Inflammatory macrophage (primary cell): Measurements from ENCODE around the gene DPPA3.
"Not testable (repeated sequence)": the region's sequence is repeated elsewhere in the genome, so short reads cannot be mapped to it uniquely, and the experiment has no call there.

ENCODE experiments used
- DNase-seq, 2 donors: peaks; one replicate each; pipeline ENCODE4 v3.0.0-alpha.2; 2020 to 2022
- total RNA-seq, 18 experiments: gene quantifications; one replicate each; lab custom pipeline; 2026; ENCODE audit warnings: mixed read lengths in 6 of 18, inconsistent platforms in 2 of 18; lab: John Stamatoyannopoulos, UW

DPPA3 gene
- total RNA-seq, result 0 to 0.12 (median 0) reads per million in 18 experiments

DNA sequence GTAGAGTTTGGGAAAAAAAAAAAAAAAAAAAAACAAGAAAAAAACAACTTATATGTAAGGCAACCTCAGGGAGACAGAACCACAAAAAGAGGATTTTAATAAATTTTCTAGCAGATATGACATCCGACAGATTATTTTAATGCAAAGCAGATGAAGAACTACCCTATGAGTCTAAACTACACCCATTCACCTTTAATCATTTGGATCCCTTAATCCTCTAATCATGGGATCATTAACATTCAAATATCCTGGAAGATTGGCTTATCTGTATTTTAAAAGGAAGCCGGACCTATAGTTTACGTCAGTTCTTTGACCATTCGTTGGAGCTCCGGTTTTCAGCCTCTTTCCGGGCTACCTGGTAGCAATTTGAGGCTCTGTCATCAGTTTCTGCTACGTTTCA is at the start of gene DPPA3:
Gene DPPA3 (plus strand): TSS at position 301 of the 400 bp plus-strand sequence. CDS start 138 bp downstream, outside the sequence.
- DNase-seq, result no peak

DNA sequence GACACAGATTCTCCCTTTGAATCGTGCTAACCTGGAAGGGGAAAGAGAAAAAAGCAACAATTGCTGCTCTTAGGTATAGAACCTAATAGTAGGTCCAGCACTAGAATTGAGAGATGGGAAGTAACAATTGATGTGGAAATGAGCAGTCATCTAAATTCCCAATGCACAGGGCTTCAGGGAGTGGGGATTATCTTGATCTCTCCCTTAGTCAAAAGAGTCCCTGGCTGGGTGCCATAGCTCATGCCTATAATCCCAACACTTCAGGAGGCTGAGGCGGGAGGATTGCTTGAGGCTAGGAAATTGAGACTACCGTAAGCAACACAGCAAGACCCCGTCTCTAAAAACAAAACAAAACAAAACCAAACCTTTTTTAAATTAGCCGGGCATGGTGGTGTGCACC is 49.5 kb upstream of the DPPA3 start:
- no peak for DNase-seq

DNA sequence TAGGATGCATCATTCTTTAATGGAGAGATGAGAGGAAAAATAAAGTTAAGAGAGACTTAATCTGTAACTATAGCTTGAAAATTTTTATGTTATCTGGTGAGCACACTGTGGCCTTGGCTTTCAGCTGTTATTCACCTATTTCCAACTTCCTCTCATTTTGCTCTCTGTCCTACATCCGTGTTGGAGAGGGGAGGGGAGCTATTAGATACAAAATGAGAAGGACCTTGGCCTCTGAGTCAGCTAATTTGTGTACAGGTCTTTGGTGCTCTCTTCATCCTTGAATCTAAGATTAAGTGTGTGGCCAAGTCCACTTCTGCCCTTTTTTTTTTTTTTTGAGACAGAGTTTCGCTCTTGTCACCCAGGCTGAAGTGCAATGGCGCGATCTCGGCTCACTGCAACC is 44.6 kb upstream of the DPPA3 start:
- DNase-seq, result no peak

DNA sequence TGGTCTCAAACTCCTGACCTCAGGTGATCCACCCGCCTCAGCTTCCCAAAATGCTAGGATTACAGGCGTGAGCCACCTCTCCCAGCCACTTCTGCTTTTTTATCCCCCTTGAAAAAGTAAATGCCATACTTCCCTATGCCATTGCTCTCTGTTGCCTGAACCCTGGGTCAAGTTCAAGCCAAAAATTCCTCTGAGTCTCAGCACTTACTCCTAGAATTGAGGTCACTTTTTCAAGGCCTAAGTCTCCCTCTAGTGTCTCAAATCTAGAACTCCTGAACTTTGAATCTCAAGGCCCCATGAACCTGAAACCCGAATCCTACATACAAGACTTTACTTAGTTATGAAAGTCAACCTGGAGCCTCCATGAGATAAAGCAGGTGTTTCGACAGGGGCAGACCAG is 44.1 kb upstream of the DPPA3 start:
- peak; percentile 39 to 58 for DNase-seq

DNA sequence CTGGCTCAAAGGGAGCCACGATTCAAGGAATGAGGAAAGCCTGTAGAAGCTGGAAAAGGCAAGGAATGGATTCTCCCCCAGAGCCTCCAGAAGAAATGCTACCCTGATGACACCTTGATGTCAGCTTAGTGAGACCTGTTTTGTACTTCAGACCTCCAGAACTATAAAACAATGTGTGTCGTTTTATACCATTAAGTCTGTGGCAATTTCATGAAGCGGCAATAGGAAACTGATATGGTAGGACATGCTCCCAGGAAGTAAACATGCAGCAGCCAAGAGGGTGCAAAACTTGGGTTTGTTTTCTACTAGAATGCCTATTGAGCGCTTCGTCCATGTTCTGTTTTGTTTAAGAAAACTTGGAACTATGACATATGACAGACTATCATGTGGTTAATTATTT is 43.1 kb upstream of the DPPA3 start:
- no peak for DNase-seq

DNA sequence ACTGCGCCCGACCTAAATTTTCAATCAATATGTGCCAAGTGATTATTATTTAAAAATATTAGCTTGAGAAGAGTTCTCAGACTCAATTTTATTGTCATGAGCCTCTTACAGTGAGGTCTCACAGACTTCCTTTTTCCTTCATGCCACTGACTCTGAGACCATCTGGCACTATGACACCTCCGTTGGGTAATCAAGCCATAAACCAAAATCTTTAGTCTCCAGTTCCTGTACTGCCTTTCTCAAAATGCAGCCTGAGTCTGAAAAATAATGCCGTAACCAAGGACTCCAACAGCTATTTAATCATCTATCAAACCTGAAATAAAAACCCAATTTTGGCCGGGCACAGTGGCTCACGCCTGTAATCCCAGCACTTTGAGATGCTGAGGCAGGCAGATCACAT is 35.8 kb upstream of the DPPA3 start:
- DNase-seq, result peak; percentile 59 to 62

DNA sequence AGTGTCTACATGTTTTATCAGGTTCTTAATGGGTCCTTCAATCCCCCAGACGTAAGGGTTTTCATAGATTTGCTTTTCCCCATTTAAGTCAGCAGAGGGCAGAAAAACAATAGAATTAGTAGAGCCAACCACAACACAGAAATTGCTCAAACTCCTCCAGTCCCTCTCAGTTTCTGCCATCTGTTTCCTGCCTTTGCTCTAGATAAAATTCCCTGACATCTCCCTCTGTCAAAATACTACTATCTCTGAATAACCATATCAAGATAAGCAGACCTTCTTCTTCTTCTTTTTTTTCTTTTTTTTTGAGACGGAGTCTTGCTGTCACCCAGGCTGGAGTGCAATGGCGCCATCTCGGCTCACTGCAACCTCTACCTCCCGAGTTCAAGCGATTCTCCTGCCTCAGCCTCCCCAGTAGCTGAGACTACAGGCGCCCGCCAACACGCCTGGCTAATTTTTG is 33.8 kb upstream of the DPPA3 start:
- peak; percentile 37 to 58 for DNase-seq

DNA sequence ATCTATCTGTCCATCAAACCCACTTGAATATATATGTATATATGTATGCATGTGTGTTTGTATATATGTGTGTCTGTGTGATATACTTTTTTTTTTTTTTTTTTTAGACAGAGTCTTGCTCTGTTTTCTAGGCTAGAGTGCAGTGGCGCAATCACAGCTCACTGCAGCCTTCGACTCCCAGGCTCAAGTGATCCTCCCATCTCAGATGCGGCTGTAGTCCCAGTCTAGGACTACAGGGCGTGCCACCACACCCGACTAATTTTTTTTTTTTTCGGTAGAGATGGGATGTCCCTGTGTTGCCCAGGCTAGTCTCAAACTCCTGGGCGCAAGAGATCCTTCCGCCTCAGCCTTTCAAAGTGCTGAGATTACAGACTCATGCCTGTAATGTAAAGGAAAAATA is 32.5 kb upstream of the DPPA3 start:
- DNase-seq, result peak; percentile 7 to 32

DNA sequence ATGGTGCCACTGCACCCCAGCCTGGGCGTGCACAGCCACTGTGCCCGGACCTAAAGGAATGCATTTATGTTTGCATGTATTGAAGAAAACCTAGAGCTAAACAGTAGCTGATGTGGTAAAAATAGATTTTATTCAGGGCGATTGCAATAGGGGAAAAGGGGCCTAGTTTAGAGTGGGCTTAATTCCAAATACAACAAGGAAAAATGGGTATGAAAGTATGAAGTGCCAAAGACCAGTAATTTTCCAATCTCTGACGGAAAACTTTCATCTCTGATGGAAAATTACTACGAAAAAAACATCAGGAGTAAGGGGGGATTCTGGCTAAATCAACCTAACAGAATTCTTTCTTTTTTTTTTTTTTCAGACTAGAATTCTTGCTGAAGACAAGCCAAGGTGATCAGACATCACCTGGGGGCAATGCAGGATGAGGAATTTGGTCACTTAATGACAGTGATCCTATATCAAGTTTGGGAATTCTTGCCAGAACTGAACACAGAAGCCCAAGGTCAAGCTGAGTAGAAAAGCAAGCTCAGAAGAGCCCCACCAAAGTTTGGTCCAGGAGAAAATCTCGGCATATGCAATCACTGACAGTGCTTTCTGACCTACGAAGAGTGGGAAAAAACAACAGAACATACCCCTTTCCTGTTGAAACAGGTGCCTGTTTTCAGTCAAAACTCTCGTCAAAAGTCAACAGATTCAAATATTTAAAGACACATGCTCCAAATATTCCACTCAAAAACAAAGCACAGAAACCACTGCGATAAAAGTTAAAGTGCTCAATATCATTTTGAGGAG is 31.8 kb upstream of the DPPA3 start:
- no peak for DNase-seq

DNA sequence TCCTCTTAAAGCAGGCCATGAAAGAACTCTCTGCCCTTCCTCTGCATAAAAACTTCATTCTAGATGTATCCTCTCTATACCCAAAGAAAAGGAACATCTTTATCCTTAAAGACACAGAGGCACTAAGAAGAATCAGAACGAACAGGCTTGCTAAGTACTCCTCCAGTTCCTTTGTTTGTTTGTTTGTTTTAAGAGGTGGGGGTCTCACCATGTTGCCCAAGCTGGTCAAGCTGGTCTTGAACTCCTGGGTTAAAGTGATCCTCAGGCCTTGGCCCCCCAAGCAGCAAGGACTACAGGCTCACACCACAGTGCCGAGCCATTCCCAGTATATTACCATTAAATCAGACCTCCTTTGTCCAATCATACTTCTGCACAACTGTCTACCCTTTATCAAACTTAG is 29.7 kb upstream of the DPPA3 start:
- no peak for DNase-seq

DNA sequence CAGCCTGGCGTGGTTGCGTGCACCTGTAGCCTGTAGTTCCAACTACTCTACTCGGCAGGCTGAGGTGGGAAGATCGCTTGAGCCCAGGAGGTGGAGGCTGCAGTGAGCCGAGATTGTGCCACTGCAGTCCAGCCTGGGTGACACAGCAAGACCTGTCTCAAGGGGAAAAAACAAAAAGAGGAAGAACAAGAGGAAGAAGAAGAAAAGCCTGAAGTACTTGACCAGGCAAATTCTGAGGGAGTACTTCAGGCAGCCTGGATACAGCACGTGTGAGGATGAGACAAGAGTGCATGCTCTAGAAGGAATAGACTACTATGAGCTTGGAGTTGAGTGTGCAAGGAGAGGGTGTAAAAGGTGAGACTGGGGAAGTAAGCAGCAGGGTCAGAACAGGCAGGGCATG is 17.4 kb upstream of the DPPA3 start:
- peak; percentile 58 to 59 for DNase-seq

DNA sequence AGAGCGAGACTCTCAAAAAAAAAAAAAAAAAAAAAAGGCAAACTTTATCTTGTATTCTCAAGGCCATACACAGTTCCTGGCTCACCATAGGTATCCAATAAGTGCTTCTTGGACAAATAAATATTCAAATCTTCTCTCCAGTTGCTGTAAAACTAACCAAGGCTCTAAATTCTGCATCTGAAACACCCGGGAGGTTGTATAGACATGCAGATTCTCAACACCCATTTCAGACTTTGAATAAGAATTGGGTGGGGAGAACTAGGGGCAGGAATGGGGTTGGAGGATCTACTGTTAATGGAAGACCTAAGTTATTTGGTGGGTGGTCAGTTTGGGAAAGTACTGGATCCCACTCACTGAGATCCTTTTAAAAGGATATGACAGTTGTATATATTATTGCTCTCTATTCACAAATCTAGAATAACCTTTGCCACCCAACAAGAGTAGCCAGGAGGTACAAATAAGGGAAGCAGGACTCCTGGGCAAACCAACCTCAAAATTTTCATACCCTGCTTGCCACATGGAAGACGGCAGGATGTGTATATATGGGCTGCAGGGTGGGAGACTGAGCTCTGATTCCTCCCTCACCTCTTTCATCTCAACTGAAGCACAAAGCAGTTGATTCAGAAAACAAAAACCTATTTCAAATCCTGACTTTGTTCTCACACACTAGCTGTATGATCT is 16.5 kb upstream of the DPPA3 start:
- no peak for DNase-seq

DNA sequence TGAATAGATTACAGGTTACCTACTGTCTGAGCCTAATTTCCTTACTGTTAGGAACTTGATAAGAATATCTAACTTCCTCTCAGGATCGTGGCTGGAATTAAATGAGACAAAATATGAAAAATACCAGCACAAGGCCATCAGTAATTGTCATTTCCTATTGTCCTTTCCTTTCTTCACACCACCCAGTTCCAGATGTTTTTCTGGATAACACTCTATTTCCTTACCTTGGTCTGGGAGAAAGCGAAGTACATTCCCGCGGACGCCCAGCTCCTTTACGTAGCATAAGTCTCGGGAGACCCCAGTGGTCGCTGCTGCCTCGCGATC is 16.0 kb upstream of the DPPA3 start:
- DNase-seq, result no peak

DNA sequence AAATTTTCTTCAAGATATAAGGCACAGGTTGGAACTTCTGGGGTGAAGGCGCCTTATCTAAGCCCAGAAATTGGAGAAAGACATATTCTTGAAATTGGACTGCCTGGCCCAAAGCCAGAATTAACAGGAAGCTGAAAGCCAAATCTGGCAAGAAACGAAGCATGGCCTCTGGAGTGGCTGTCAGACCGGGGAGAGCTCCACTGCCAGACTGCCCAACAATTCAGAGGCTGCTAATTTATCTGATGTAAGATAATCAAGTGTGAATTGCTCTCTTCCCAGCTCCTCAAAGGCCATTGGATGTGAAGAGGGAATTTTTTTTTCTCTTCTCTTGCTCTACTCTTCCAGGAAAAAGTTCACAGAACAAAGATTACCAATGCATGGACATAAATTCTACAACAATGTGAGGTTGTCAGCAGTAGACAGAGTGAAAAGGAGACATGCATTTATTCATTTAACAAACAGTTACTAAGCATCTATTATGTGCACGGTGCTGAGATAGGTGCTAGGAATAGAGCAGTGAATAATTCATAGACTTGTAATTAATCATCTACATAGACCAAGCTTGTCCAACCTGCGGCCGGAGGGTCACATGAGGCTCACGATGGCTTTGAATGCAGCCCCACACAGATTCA is 15.6 kb upstream of the DPPA3 start, which contains the start of gene GDF3:
Gene GDF3 (minus strand): TSS at position 210 of the 632 bp plus-strand sequence. CDS start 47 bp downstream, at position 163.
- peak; percentile 36 to 41 for DNase-seq

DNA sequence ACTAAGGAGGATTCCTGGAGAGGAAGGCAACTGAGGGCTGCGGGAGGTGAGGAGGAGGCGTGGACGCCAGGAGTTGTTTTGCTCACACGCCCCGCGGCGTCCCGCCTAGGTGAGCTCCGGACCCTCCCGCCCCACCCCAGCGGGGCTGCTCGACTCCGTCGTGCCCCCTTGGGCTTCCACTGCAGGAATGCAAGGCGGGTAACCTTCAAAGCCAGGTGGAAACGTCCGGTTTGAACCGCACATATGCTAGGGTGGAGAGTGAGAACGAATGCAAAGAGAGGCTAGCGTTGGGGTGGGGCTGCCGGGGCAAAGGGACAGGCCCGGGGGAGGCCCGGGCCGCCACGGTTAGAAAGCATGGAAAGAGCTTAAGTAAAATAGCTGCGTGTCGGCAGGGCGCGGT is 5.4 kb upstream of the DPPA3 start:
- DNase-seq, result no peak

DNA sequence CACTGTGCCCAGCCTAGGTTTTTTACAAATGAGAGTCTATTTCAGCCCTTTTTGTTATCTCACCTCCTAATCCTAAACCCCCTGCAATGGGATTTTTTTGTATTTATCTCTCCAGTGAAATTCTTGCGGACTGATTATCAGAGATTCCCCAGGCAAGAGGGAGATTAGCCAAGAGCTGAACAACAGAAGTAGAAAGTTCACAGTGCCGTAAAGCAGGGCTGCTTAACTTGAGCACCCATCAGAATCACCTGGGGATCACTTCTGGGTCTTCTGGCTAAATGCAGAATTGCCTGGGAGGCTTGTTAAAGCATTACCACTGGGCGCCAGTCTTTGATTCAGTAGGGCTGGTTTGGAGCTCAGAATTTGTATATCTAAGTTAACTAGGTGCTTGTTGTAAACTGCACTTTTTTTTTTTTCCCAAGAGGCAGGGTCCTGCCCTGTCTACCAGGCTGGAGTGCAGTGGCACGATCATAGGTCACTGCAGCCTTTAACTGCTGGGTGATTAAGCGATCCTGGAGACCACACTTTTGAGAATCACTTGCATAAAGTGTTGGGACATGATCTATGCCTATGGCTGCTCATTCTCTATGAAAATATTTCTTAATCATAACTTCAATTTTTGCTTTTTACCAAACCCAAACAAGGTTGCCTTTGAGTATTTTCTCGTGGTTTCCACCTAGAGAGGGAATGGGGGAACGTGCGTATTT is 1.1 kb upstream of the DPPA3 start:
- no peak for DNase-seq

DNA sequence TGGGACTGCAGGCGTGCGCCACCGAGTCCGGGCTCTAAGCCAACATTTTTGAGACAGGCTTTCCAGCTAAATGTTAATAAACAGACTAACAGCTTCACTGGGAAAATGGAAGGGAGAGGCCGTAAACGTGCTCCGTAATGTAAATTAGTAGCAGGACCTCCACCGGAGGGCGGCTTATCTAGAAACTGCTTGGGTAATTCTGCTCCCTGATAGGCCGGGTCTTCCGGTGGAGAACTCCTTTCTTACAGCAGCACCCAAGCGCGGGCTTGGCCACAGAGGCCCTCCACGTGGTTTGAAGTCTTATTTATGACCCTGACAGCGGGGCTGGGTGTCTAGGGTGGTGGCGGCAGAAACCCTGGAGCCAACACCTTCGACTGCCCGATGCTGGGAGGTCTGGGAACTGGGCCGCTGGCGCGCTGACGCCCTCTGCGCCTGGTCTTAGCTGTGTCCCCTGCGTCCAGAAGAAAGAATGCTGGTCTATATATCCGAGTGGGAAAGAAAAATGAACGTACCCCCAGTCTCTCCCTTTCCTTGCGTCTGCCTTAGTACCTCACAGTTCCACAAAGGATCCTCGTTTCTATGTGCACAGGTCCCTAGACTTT is 1.7 kb downstream of the DPPA3 start:
- DNase-seq, result no peak

DNA sequence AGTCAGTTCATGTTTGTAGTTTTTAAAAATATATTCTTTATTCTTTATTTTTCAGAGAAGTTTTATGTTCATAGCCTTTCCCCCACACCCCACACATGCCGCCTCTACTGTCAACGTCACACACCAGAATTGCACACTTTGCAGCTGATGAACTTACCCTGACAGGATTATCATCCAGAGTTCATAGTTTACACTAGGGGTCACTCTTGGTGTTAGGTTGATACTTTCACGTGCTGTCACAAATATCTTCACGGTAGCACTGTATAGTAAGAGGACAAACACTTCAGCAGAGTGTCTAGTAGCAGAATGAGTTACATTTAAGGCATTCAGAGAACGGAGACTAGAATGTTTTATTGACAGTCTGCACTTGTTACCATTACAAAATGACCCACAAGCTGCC is 5.1 kb downstream of the DPPA3 start:
- DNase-seq, result peak; percentile 69 to 71

DNA sequence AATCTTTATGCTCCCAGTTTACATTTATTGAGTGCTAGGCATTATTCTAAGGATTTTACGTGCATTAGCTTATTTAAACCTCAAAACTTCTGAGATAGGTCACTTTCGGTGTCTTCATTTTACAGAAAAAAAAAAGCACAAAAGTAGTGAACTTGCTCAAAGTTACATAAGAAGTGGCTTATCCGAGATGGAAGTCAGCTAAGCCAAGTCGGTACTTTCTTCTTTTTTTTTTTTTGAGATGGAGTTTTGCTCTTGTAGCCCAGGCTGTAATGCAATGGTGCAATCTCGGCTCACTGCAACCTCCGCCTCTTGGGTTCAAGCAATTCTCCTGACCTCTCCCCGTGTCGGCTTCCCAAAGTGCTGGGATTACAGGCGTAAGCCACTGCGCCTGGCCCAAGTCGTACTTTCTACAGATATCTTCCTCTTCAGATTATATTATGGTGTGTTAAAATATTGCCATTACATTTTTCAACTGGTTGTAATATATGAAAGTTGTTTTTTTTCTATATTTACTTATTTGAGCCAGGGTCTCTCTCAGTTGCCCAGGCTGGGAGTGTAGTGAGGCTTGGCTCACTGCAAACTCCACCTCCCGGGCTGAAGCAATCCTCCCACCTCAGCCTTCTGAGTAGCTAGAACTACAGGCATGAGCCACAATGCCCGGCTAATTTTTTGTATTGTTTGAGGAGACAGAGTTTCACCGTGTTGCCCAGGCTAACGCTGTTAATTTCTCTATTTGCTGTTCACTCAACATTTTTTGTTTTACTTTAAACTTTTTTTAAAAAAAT is 8.9 kb downstream of the DPPA3 start:
- DNase-seq, result peak; percentile 43 to 76

DNA sequence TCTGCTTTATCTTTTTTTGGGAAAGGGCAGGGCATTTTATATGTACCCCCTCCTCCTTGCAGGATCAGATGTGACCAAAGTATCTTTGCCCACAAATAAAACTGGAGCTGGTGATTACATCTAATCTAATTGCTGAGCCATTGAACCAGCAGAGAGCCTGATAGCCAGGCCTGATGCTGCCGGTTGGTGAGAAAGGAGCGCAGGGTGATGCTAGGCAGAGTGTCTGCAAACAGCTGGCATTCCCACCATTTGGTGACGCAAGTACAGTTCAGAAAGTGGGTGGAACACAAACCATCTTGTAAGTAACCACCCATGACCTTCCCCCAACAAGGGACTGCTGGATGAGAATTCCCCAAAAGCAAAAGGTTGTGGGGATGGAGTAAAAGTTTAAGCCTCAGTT is 12.7 kb downstream of the DPPA3 start:
- DNase-seq, result no peak

DNA sequence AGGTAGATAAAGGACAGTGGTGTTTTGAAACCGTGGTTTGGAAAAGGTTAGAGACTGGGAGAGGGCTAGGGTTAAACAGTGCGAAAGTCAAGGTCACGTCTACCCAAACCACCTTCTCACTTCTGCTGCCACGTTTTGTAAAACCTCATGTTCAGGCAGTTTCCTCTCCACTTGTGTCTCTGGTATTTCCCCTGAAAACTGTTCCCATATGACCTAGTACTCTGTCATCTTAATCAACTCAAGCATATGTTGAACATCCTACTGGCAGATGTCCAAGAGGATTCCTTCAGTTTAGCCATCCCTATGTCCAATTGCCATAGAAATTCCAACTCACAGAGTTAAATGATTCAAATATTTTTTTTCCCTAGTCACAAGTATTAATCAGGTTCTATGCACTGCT is 18.5 kb downstream of the DPPA3 start:
- DNase-seq, result peak in 1 of 2 donors; percentile 31

DNA sequence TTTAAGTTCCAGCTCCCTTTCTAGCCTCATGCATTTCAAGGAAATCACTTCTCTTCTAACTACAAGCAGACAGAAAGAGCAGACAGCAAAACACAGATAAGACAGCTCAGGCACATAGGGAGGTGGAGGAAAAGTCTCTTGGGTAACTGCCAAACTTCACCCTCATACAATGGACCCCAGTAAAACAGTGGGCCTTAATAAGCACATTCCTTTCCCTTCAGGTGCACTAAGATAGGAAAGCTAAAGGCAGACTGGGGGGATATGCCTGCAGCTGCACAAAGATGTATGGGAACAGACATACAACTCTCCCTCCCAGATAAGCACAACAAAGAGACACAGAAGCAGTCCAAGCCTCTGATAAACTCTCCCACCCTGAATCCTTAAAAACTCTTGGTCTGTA is 19.8 kb downstream of the DPPA3 start:
- not testable (repeated sequence) for DNase-seq
